RWPE2 (cell line): ENCODE results near the gene SLC26A2.

Source experiments
- ATAC-seq: fragments of 200-7000 bp; cut with Tn5 transposase; 3 replicates; pipeline ENCODE4 v1.9.1; 2021; ENCODE audit warnings: low read depth
- DNase-seq: peaks from one replicate; pipeline ENCODE4 v3.0.0-alpha.2; 2020; ENCODE audit warnings: low spot score
- H3K27ac ChIP-seq: fragments of 450-650 bp; 2 replicates; pipeline ENCODE4 v1.5.1; 2017; ENCODE audit warnings: mild to moderate bottlenecking; ENCODE audit not compliant: poor library complexity, severe bottlenecking
- H3K27me3 ChIP-seq: fragments of 250-450 bp; sonication (Bioruptor Pico); 2 replicates; pipeline ENCODE4 v1.5.1; 2021; ENCODE audit warnings: mild to moderate bottlenecking, moderate library complexity; ENCODE audit not compliant: insufficient read depth, poor library complexity, severe bottlenecking
- H3K36me3 ChIP-seq: fragments of 250-450 bp; sonication (Bioruptor Pico); 2 replicates; pipeline ENCODE4 v1.5.1; 2020; ENCODE audit warnings: low read depth, mild to moderate bottlenecking, moderate library complexity
- H3K4me1 ChIP-seq: fragments of 250-450 bp; sonication (Bioruptor Pico); 2 replicates; pipeline ENCODE4 v1.5.1; 2021; ENCODE audit warnings: mild to moderate bottlenecking, moderate library complexity; ENCODE audit not compliant: insufficient read depth, poor library complexity, severe bottlenecking
- H3K4me3 ChIP-seq: fragments of 250-450 bp; sonication (Bioruptor Pico); 2 replicates; pipeline ENCODE4 v1.5.1; 2021; ENCODE audit warnings: mild to moderate bottlenecking, moderate library complexity; ENCODE audit not compliant: severe bottlenecking
- H3K9me3 ChIP-seq: fragments of 250-450 bp; sonication (Bioruptor Pico); 2 replicates; pipeline ENCODE4 v1.5.1; 2021; ENCODE audit warnings: mild to moderate bottlenecking, moderate library complexity; ENCODE audit not compliant: severe bottlenecking
- CTCF ChIP-seq: fragments of 450-650 bp; IDR thresholded peaks from one replicate; pipeline ENCODE4 v1.5.1; 2017; ENCODE audit warnings: mild to moderate bottlenecking, moderate library complexity; ENCODE audit not compliant: poor library complexity, severe bottlenecking

SLC26A2 gene

GRCh38 chr5:149936700-149937091, 23.9 kb upstream of the SLC26A2 start:
- TF ChIP-seq CTCF: no peak
- ATAC-seq: no peak
- H3K27ac ChIP-seq: peak overlapping the region; percentile 99
- H3K9me3 ChIP-seq: no peaks in the 10 kb centered on the region
- no peak for DNase-seq
- no peaks in the 10 kb centered on the region for H3K36me3 ChIP-seq
- H3K4me1 ChIP-seq: peaks cover 56% of the 10 kb centered on the region
- no peaks in the 10 kb centered on the region for H3K27me3 ChIP-seq
- H3K4me3 ChIP-seq: no peak overlapping the region

- no peak overlapping the region for H3K4me3 ChIP-seq
- no peaks in the 10 kb centered on the region for H3K36me3 ChIP-seq
- no peaks in the 10 kb centered on the region for H3K27me3 ChIP-seq
- TF ChIP-seq CTCF: no peak
- no peak for DNase-seq
- H3K9me3 ChIP-seq: no peaks in the 10 kb centered on the region
- peaks cover 61% of the 10 kb centered on the region for H3K4me1 ChIP-seq
- peak overlapping the region; percentile 99 for H3K27ac ChIP-seq
- peak; percentile 55 for ATAC-seq
These were observed 22.9 kb upstream of the SLC26A2 start for GRCh38 chr5:149937610-149938009.

- no peaks in the 10 kb centered on the region for H3K27me3 ChIP-seq
- ATAC-seq (peak; percentile 54), DNase-seq (peak; percentile 96)
- H3K4me3 ChIP-seq: no peak overlapping the region
- H3K4me1 ChIP-seq: peaks cover 68% of the 10 kb centered on the region
- peak overlapping the region; percentile 99 for H3K27ac ChIP-seq
- TF ChIP-seq CTCF: no peak
- H3K9me3 ChIP-seq: no peaks in the 10 kb centered on the region
- H3K36me3 ChIP-seq: no peaks in the 10 kb centered on the region
These were observed 22.3 kb upstream of the SLC26A2 start for GRCh38 chr5:149938279-149938678.

GRCh38 chr5:149938791-149939358, 21.7 kb upstream of the SLC26A2 start:
- peaks cover 72% of the 10 kb centered on the region for H3K4me1 ChIP-seq
- no peak for TF ChIP-seq CTCF
- ATAC-seq (peak; percentile 88), DNase-seq (peak; percentile 94)
- H3K27ac ChIP-seq: peak overlapping the region; percentile 99
- no peaks in the 10 kb centered on the region for H3K27me3 ChIP-seq
- no peaks in the 10 kb centered on the region for H3K9me3 ChIP-seq
- no peak overlapping the region for H3K4me3 ChIP-seq
- no peaks in the 10 kb centered on the region for H3K36me3 ChIP-seq

- Histone ChIP-seq H3K36me3 (no peaks in the 10 kb centered on the region), H3K9me3 (no peaks in the 10 kb centered on the region), H3K27ac (peak overlapping the region; percentile 99), H3K27me3 (no peaks in the 10 kb centered on the region), H3K4me1 (peaks cover 72% of the 10 kb centered on the region), H3K4me3 (no peak overlapping the region)
- DNase-seq: no peak
- no peak for TF ChIP-seq CTCF
- 0 out of 3 replicates have a peak, but pooled peaks have one; percentile 3 for ATAC-seq
These were observed 21.0 kb upstream of the SLC26A2 start for GRCh38 chr5:149939546-149939945.
